ENCODE data around the gene PTMS. TPM values are rescaled to one million over a fixed set of nuclear protein-coding genes. Genes with fewer than 3 reads are reported as not detected.

Gene PTMS
- total and polyA plus RNA-seq, 5 donors, result 116 to 244 (median 154) TPM

DNA sequence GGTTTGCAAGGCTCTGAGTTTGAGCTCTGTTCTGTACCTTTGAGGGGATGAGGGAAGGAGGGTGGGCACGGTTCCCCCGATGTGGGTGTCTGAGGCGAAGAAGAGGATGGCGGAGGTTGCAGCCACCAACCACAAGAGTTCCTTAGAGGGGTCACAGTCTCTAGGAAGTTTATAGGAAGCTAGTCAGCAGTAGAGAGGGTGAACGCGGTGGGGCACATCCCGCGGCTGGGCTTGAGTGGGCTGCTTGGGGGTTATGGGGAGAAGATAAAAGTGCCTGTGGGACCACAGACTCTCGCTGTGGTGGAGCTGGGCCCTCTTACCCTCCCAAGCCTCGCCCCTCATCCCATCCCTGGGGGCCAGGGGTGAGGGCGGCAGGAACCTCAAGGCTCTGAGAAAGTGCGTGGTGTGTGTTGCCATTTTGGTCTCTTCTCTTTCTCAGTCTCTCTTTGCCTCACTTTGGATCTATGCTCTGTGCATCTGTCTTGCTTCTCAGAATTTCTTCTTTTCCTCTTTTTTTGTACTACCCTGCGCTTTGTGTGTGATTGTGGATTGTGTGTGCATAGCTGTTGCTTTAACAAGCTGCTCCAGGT, 25.9 kb downstream of the PTMS start:
- intact Hi-C loops (cut with DNase I), result no loop called here
- ATAC-seq, result no peak

DNA sequence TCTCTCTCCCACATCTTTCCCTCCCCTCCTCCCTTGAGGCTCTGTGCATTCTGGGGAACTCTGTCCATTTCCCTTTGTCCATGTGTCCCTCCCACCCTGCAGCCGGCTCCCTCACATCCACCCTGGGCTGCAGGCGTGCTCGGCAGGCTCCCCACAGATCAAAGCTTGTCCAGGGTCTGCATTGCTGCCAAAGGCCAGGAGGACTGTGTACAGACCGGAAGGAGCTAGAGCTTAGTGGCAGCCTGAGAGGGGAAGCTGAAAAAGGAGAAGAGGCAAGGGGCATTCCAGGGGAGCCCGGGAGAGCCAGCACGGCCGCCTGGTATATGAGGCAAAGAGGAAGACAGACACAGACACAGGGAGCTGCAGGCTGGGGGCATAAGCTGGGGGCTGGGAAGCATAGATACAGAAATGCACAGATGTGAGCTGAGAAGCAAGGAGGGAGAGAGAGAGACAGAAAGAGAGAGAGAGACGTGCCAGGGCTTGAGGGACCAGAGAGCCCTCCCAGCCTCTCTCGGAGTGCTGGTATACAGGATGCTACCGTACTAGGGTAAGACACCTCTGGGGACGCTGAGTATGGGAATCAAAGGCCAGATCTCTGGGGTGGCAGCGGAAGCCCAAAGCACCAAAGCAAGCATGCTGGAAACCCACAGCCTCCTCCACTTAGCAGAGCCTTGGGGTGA, 26.5 kb downstream of the PTMS start:
- H3K4me1 ChIP-seq (ENCODE audit: control insufficient read depth, insufficient read depth, low read length), result no peaks in the 10 kb centered on the region
- no peak overlapping the region for H3K4me3 ChIP-seq (ENCODE audit: low read length)
- ATAC-seq, result peak; percentile 60 to 67
- intact Hi-C loops (cut with DNase I), result no loop called here
- H3K27ac ChIP-seq (ENCODE audit: low read length), result no peak overlapping the region
- no peaks in the 10 kb centered on the region for H3K27me3 ChIP-seq (ENCODE audit: control insufficient read depth, insufficient read depth)
- no peaks in the 10 kb centered on the region for H3K9me3 ChIP-seq (ENCODE audit: control insufficient read depth, low read length)
- DNase-seq, result peak in 2 of 3 donors; percentile 74 to 75
- WGBS, result 25% methylated on average over 12 of the region's 12 CpGs

More for the DNA sequence above, 25.9 kb downstream of the PTMS start:
- no peak overlapping the region for H3K4me3 ChIP-seq (ENCODE audit: low read length)
- no peak for DNase-seq
- WGBS, result 81% methylated on average over 13 of the region's 13 CpGs
- no peaks in the 10 kb centered on the region for H3K9me3 ChIP-seq (ENCODE audit: control insufficient read depth, low read length)
- H3K27me3 ChIP-seq (ENCODE audit: control insufficient read depth, insufficient read depth), result no peaks in the 10 kb centered on the region
- no peak overlapping the region for H3K27ac ChIP-seq (ENCODE audit: low read length)
- no peaks in the 10 kb centered on the region for H3K4me1 ChIP-seq (ENCODE audit: control insufficient read depth, insufficient read depth, low read length)

GRCh38 chr12:6795088-6795487, 28.9 kb downstream of the PTMS start:
- 66% methylated on average over 2 of the region's 2 CpGs for WGBS

GRCh38 chr12:6796576-6796975, 30.4 kb downstream of the PTMS start:
- no peaks in the 10 kb centered on the region for H3K27me3 ChIP-seq (ENCODE audit: control insufficient read depth, insufficient read depth)
- no peaks in the 10 kb centered on the region for H3K9me3 ChIP-seq (ENCODE audit: control insufficient read depth, low read length)
- intact Hi-C loops (cut with DNase I), result no loop called here
- DNase-seq (no peak), ATAC-seq (no peak)
- WGBS, result 94% methylated on average over 4 of the region's 4 CpGs
- H3K4me3 ChIP-seq (ENCODE audit: low read length), result no peak overlapping the region
- no peak overlapping the region for H3K27ac ChIP-seq (ENCODE audit: low read length)
- H3K4me1 ChIP-seq (ENCODE audit: control insufficient read depth, insufficient read depth, low read length), result no peaks in the 10 kb centered on the region

More at GRCh38 chr12:6795088-6795487, 28.9 kb downstream of the PTMS start:
- no peak overlapping the region for H3K4me3 ChIP-seq (ENCODE audit: low read length)
- H3K4me1 ChIP-seq (ENCODE audit: control insufficient read depth, insufficient read depth, low read length), result no peaks in the 10 kb centered on the region
- H3K27ac ChIP-seq (ENCODE audit: low read length), result no peak overlapping the region
- no peaks in the 10 kb centered on the region for H3K9me3 ChIP-seq (ENCODE audit: control insufficient read depth, low read length)
- intact Hi-C loops (cut with DNase I), result no loop called here
- no peaks in the 10 kb centered on the region for H3K27me3 ChIP-seq (ENCODE audit: control insufficient read depth, insufficient read depth)
- DNase-seq (no peak), ATAC-seq (no peak)

- H3K27me3 ChIP-seq (ENCODE audit: control insufficient read depth, insufficient read depth), result no peaks in the 10 kb centered on the region
- 85% methylated on average over 5 of the region's 5 CpGs for WGBS
- H3K9me3 ChIP-seq (ENCODE audit: control insufficient read depth, low read length), result no peaks in the 10 kb centered on the region
- intact Hi-C loops (cut with DNase I), result no loop called here
- H3K4me3 ChIP-seq (ENCODE audit: low read length), result no peak overlapping the region
- DNase-seq (no peak), ATAC-seq (no peak)
- H3K4me1 ChIP-seq (ENCODE audit: control insufficient read depth, insufficient read depth, low read length), result no peaks in the 10 kb centered on the region
- H3K27ac ChIP-seq (ENCODE audit: low read length), result no peak overlapping the region
These were observed 33.0 kb downstream of the PTMS start for GRCh38 chr12:6799147-6799546.

GRCh38 chr12:6807170-6807569, 41.0 kb downstream of the PTMS start:
- Histone ChIP-seq H3K9me3 (ENCODE audit: control insufficient read depth, low read length) (no peaks in the 10 kb centered on the region), H3K4me3 (ENCODE audit: low read length) (no peak overlapping the region), H3K4me1 (ENCODE audit: control insufficient read depth, insufficient read depth, low read length) (no peaks in the 10 kb centered on the region), H3K27ac (ENCODE audit: low read length) (no peak overlapping the region), H3K27me3 (ENCODE audit: control insufficient read depth, insufficient read depth) (no peaks in the 10 kb centered on the region)
- no peak for DNase-seq
- WGBS, result 82% methylated on average over 1 of the region's 1 CpG
- ATAC-seq, result no peak
- intact Hi-C loops (cut with DNase I), result no loop called here

- no peaks in the 10 kb centered on the region for H3K9me3 ChIP-seq (ENCODE audit: control insufficient read depth, low read length)
- WGBS, result 76% methylated on average over 10 of the region's 10 CpGs
- H3K27ac ChIP-seq (ENCODE audit: low read length), result no peak overlapping the region
- no peak overlapping the region for H3K4me3 ChIP-seq (ENCODE audit: low read length)
- H3K27me3 ChIP-seq (ENCODE audit: control insufficient read depth, insufficient read depth), result no peaks in the 10 kb centered on the region
- DNase-seq (no peak), ATAC-seq (no peak)
- intact Hi-C loops (cut with DNase I), result no loop called here
- no peaks in the 10 kb centered on the region for H3K4me1 ChIP-seq (ENCODE audit: control insufficient read depth, insufficient read depth, low read length)
These were observed 42.9 kb downstream of the PTMS start for GRCh38 chr12:6809056-6809455.

GRCh38 chr12:6810758-6811157, 44.6 kb downstream of the PTMS start:
- H3K4me3 ChIP-seq (ENCODE audit: low read length), result no peak overlapping the region
- H3K9me3 ChIP-seq (ENCODE audit: control insufficient read depth, low read length), result no peaks in the 10 kb centered on the region
- ATAC-seq (no peak), DNase-seq (no peak)
- 66% methylated on average over 1 of the region's 1 CpG for WGBS
- no peaks in the 10 kb centered on the region for H3K4me1 ChIP-seq (ENCODE audit: control insufficient read depth, insufficient read depth, low read length)
- H3K27me3 ChIP-seq (ENCODE audit: control insufficient read depth, insufficient read depth), result no peaks in the 10 kb centered on the region
- intact Hi-C loops (cut with DNase I), result no loop called here
- H3K27ac ChIP-seq (ENCODE audit: low read length), result no peak overlapping the region

GRCh38 chr12:6813363-6813762, 47.2 kb downstream of the PTMS start:
- 59% methylated on average over 4 of the region's 4 CpGs for WGBS
- intact Hi-C loops (cut with DNase I), result no loop called here
- no peak for ATAC-seq

GRCh38 chr12:6816598-6816997, 50.4 kb downstream of the PTMS start:
- no peak for ATAC-seq
- H3K4me3 ChIP-seq (ENCODE audit: low read length), result no peak overlapping the region
- H3K9me3 ChIP-seq (ENCODE audit: control insufficient read depth, low read length), result no peaks in the 10 kb centered on the region
- no peak for DNase-seq
- intact Hi-C loops (cut with DNase I), result no loop called here
- no peaks in the 10 kb centered on the region for H3K27me3 ChIP-seq (ENCODE audit: control insufficient read depth, insufficient read depth)
- H3K4me1 ChIP-seq (ENCODE audit: control insufficient read depth, insufficient read depth, low read length), result no peaks in the 10 kb centered on the region
- no peak overlapping the region for H3K27ac ChIP-seq (ENCODE audit: low read length)
- WGBS, result 54% methylated on average over 3 of the region's 3 CpGs

More at GRCh38 chr12:6813363-6813762, 47.2 kb downstream of the PTMS start:
- H3K4me1 ChIP-seq (ENCODE audit: control insufficient read depth, insufficient read depth, low read length), result no peaks in the 10 kb centered on the region
- no peak overlapping the region for H3K27ac ChIP-seq (ENCODE audit: low read length)
- no peak for DNase-seq
- no peaks in the 10 kb centered on the region for H3K27me3 ChIP-seq (ENCODE audit: control insufficient read depth, insufficient read depth)
- H3K9me3 ChIP-seq (ENCODE audit: control insufficient read depth, low read length), result no peaks in the 10 kb centered on the region
- H3K4me3 ChIP-seq (ENCODE audit: low read length), result no peak overlapping the region

DNA sequence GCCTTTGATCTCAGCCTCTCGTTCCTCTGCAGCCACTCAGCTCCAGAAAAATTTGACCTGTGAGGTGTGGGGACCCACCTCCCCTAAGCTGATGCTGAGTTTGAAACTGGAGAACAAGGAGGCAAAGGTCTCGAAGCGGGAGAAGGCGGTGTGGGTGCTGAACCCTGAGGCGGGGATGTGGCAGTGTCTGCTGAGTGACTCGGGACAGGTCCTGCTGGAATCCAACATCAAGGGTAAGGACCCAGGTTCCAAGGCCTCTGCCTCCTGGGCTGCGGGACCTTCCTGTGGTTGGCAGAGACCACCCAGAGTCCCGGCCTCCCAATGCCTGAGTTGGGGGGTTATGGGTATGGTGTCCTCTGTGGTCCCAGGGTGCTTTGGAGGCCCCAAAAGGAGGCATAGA, 50.9 kb downstream of the PTMS start:
- no peak for ATAC-seq
- Histone ChIP-seq H3K27me3 (ENCODE audit: control insufficient read depth, insufficient read depth) (no peaks in the 10 kb centered on the region), H3K27ac (ENCODE audit: low read length) (no peak overlapping the region), H3K4me1 (ENCODE audit: control insufficient read depth, insufficient read depth, low read length) (no peaks in the 10 kb centered on the region), H3K9me3 (ENCODE audit: control insufficient read depth, low read length) (no peaks in the 10 kb centered on the region), H3K4me3 (ENCODE audit: low read length) (no peak overlapping the region)
- 89% methylated on average over 8 of the region's 8 CpGs for WGBS
- intact Hi-C loops (cut with DNase I), result no loop called here
- no peak for DNase-seq
